K562 (cell line): ENCODE measurements around the gene HMCN2. TPM values are rescaled to one million over a fixed set of nuclear protein-coding genes. Genes with fewer than 3 reads are reported as not detected.
"Not testable (repeated sequence)": the region's sequence is repeated elsewhere in the genome, so short reads cannot be mapped to it uniquely, and the experiment has no call there.

Experiments
- ATAC-seq: fragments of 200-7000 bp; cut with Tn5 transposase; 3 replicates; pipeline ENCODE4 v1.9.1; 2020; ENCODE audit warnings: moderate library complexity
- BruUV-seq: library from RNA; stranded (reverse); fragments of 400-500 nt; replicated peaks from 2 replicates; lab custom pipeline; 2021; lab: Mats Ljungman, UMichigan
- CTCF ChIA-PET: fragments of 300-600 bp; formaldehyde crosslinking; extraction: SDS; loops from one replicate; lab custom pipeline; 2021; ENCODE audit warnings: low intra/inter-chr PET ratio; lab: Yijun Ruan, JAX
- POLR2A ChIA-PET: fragments of 300-600, 350-650 bp; sonication (Branson Sonifier 250); formaldehyde crosslinking; extraction: SDS; loops from one replicate; lab custom pipeline; 2021; ENCODE audit warnings: antibody characterized with exemption, inconsistent platforms; lab: Yijun Ruan, JAX
- DNase-seq, 4 experiments: peaks; one replicate each; pipeline versions ENCODE4 v3.0.0 to v3.0.0-alpha.2; 2011 to 2018; ENCODE audit warnings: low spot score in 3 of 4, mixed read lengths in 3 of 4; ENCODE audit errors: extremely low read depth in 1 of 4
- FAIRE-seq: peaks from 2 replicates; lab custom pipeline; 2011; peaks lifted over from hg19 to GRCh38; lab: Jason Lieb, UNC
- H2AFZ ChIP-seq: 2 replicates; pipeline ENCODE4 v1.6.0; 2011; ENCODE audit warnings: low read depth, low read length, control low read depth, inconsistent platforms
- H3K27ac ChIP-seq: fragments of 200-600 bp; 3 replicates; pipeline ENCODE4 v1.8.0; 2011; ENCODE audit warnings: low read depth, mild to moderate bottlenecking, control low read depth, inconsistent platforms, low read length, moderate library complexity, mixed read lengths; ENCODE audit errors: extremely low read depth
- H3K27me3 ChIP-seq, 2 experiments: fragments of 300-600 bp in 1 of 2; 2 replicates in 1 of 2; 3 replicates in 1 of 2; pipeline versions ENCODE4 v1.6.0 to v1.8.0; 2011; ENCODE audit warnings: inconsistent platforms in 2 of 2, low read length in 2 of 2, mild to moderate bottlenecking in 1 of 2, mixed read lengths in 1 of 2, moderate library complexity in 1 of 2; ENCODE audit not compliant: control insufficient read depth in 2 of 2, insufficient read depth in 2 of 2
- H3K36me3 ChIP-seq: fragments of 300-600 bp; 3 replicates; pipeline ENCODE4 v1.8.0; 2011; ENCODE audit warnings: mild to moderate bottlenecking, low read length, inconsistent platforms; ENCODE audit not compliant: control insufficient read depth, insufficient read depth
- H3K4me1 ChIP-seq, 2 experiments: fragments of 200-600 bp in 1 of 2; replicated peaks in 1 of 2; 2 replicates in 1 of 2; 3 replicates in 1 of 2; pipeline versions ENCODE4 v1.5.1 to v1.8.0; 2011; ENCODE audit warnings: inconsistent platforms in 2 of 2, low read length in 2 of 2, mild to moderate bottlenecking in 1 of 2, mixed read lengths in 1 of 2, moderate library complexity in 1 of 2; ENCODE audit not compliant: control insufficient read depth in 2 of 2, insufficient read depth in 2 of 2
- H3K4me2 ChIP-seq: 2 replicates; pipeline ENCODE4 v1.6.1; 2011; ENCODE audit warnings: low read length, control low read depth, inconsistent platforms, mixed read lengths; ENCODE audit not compliant: insufficient read depth
- H3K4me3 ChIP-seq: fragments of 200-600 bp; sonication (generic), shearing (Covaris generic); 2 replicates; pipeline ENCODE4 v1.5.1; 2016; ENCODE audit warnings: control low read depth, inconsistent platforms
- H3K79me2 ChIP-seq: fragments of 200-600 bp; 3 replicates; pipeline ENCODE4 v1.8.0; 2011; ENCODE audit warnings: low read length, inconsistent platforms; ENCODE audit not compliant: control insufficient read depth, insufficient read depth
- H3K9ac ChIP-seq, 2 experiments: 2 replicates each; pipeline versions ENCODE4 v1.6.0 to v1.6.1; 2011; ENCODE audit warnings: low read depth in 2 of 2, low read length in 2 of 2, control low read depth in 1 of 2, inconsistent platforms in 1 of 2, mild to moderate bottlenecking in 1 of 2, mixed read lengths in 1 of 2; ENCODE audit not compliant: insufficient read depth in 1 of 2
- H3K9me1 ChIP-seq: one replicate; pipeline ENCODE4 v1.6.0; 2011; ENCODE audit warnings: inconsistent platforms, mild to moderate bottlenecking, low read length, moderate library complexity; ENCODE audit not compliant: control insufficient read depth, insufficient read depth
- H3K9me3 ChIP-seq: replicated peaks from 2 replicates; pipeline ENCODE4 v1.5.1; 2011; ENCODE audit warnings: low read depth, low read length, inconsistent platforms; ENCODE audit not compliant: control insufficient read depth, insufficient read depth
- H4K20me1 ChIP-seq: replicated peaks from 2 replicates; pipeline ENCODE4 v1.6.1; 2011; ENCODE audit warnings: low read length, inconsistent platforms, mixed read lengths; ENCODE audit not compliant: control insufficient read depth, insufficient read depth
- EHMT2 ChIP-seq: fragments of 450-650 bp; IDR thresholded peaks from 2 replicates; pipeline ENCODE4 v1.6.1; 2018; ENCODE audit warnings: antibody characterized with exemption
- WGBS: fragments of 100-300 bp; shearing (Covaris generic); methylation state at CpG from one replicate; pipeline ENCODE4 v1.1.6; 2016; ENCODE audit warnings: low coverage, mixed read lengths; ENCODE audit not compliant: insufficient coverage; ENCODE audit errors: missing lambda C conversion rate; 5-methylcytosine and 5-hydroxymethylcytosine counted together
- in situ Hi-C: fragments of 300-500 bp; cut with MboI; formaldehyde crosslinking; loops from 4 replicates; pipeline ENCODE4 v1.15.0; 2018; ENCODE audit warnings: inconsistent platforms, mixed read lengths
- intact Hi-C: fragments of 100-400 bp; cut with micrococcal nuclease; formaldehyde crosslinking; loops from 2 replicates; pipeline ENCODE4 v1.14.2; 2022
- polyA plus RNA-seq, 8 experiments: library from polyadenylated mRNA; depleted of rRNA in 4 of 8; stranded (reverse) in 5 of 8; unstranded in 3 of 8; fragments of >200 nt; fragmentation: Nextera tagmentation in 2 of 8; fragmentation: Illumina TruSeq in 1 of 8; extraction: Ambion mirVana in 2 of 8; extraction: Trizol in 1 of 8; gene quantifications; 2 replicates each; pipeline versions ENCODE4 v1.2.1 to v1.2.3, GENCODE V29; 2011 to 2014; ENCODE audit warnings: inconsistent platforms in 1 of 8, missing spikeins in 1 of 8
- total RNA-seq, 7 experiments: library from RNA; depleted of rRNA in 6 of 7; stranded (reverse); fragments of >200 nt in 6 of 7; fragmentation: Illumina TruSeq in 2 of 7; extraction: Trizol in 2 of 7; gene quantifications; 2 replicates each; pipeline versions ENCODE4 v1.2.1 to v1.2.3, GENCODE V29; 2011 to 2021; ENCODE audit warnings: low replicate concordance in 1 of 7

Gene HMCN2
- total and polyA plus RNA-seq, 9 of the 15 experiments (the other 6 are each of a cell fraction or from before 2014, with no cell fraction given): 0.01 TPM; not detected in 8

DNA sequence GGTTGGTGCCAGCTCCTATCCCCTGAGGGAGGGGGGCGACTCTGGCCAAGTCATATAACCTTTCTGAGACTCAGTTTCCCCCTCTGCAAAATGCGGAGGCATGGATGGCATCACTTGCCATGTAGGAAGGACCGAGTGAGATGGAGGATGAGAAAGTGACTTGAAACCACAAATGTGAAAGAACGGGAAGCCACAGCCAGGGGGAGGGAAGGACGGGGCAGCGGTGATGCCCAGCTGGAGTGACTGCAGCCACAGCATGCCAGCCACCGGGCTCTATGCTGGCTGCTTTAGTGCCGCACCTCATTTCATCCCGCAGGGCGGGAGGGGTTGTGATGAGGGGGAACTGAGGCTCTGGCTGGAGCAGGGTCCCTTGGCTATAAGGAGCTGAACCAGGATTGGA, 74.5 kb downstream of the HMCN2 start:
- ATAC-seq: no peak
- no TSS peak for BruUV-seq
- Histone ChIP-seq H3K36me3 (no peaks in the 10 kb centered on the region; the same call in 2 of the 3 replicates), H3K4me2 (no peak overlapping the region), H2AFZ (no peak overlapping the region), H4K20me1 (peaks cover 4% of the 10 kb centered on the region; the same call in 1 of the 2 replicates), H3K4me1 (peaks cover 0 to 31% of the 10 kb centered on the region in 2 experiments; a peak in 2 of 5 replicates), H3K79me2 (no peaks in the 10 kb centered on the region), H3K9me3 (no peaks in the 10 kb centered on the region; the same call in 1 of the 2 replicates), H3K27ac (no peak overlapping the region), H3K4me3 (no peak overlapping the region), H3K27me3 (peaks cover 0 to 13% of the 10 kb centered on the region in 2 experiments; a peak in 1 of 5 replicates)
- CTCF ChIA-PET: no interaction called here
- WGBS: 0% methylated on average over 4 of the region's 10 CpGs
- POLR2A ChIA-PET: interaction anchor here (0.5 to 0.6 kb wide), 2 partner anchors 103 to 237 kb away, joined by 3 to 4 read pairs; no protein-coding TSS in a partner anchor
- in situ Hi-C loops: loop anchor here (25.0 kb wide), 1 partner anchor 678 kb away; the partner anchor contains the start of gene PRRX2
- no peak for TF ChIP-seq EHMT2
- TF ChIP-seq, all 486 proteins: peak for 0
- intact Hi-C loops: loop anchor here (10.0 kb wide), 2 partner anchors 95 to 455 kb away; no protein-coding TSS in a partner anchor
- FAIRE-seq: no peak
- DNase-seq: no peak
- Histone ChIP-seq H3K9ac (no peak overlapping the region), H3K9me1 (no peaks in the 10 kb centered on the region)

DNA sequence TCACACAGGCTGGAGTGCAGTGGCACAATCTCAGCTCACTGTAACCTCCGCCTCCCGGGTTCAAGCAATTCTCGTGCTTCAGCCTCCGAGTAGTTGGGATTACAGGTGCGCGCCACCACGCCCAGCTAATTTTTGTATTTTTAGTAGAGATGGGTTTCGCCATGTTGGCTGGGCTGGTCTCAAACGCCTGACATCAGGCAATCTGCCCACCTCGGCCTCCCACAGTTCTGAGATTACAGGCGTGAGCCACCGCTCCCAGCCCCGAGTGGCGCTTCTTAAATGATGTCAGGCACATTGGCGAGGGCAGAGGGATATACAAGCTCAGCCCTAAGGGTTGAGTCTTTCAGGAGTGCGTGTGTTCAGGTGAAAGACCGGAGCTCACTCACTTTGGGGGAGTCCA, 75.0 kb downstream of the HMCN2 start:
- H3K27me3 ChIP-seq: peaks cover 0 to 13% of the 10 kb centered on the region in 2 experiments; a peak in 2 of 5 replicates

More for the DNA sequence above, 75.0 kb downstream of the HMCN2 start:
- H3K9ac ChIP-seq, H3K27ac ChIP-seq, FAIRE-seq, H2AFZ ChIP-seq, DNase-seq, BruUV-seq, H3K9me1 ChIP-seq, H3K79me2 ChIP-seq, H4K20me1 ChIP-seq, H3K9me3 ChIP-seq, H3K4me2 ChIP-seq, H3K4me3 ChIP-seq, CTCF ChIA-PET, H3K36me3 ChIP-seq, ATAC-seq: not testable (repeated sequence)
- peaks cover 0 to 34% of the 10 kb centered on the region in 2 experiments; a peak in 2 of 5 replicates for H3K4me1 ChIP-seq
- intact Hi-C loops (loop anchor here (10.0 kb wide), 2 partner anchors 96 to 456 kb away; no protein-coding TSS in a partner anchor), in situ Hi-C loops (loop anchor here (25.0 kb wide), 1 partner anchor 678 kb away; the partner anchor contains the start of gene PRRX2)
- POLR2A ChIA-PET: interaction anchor here (0.5 to 0.6 kb wide), 3 partner anchors 102 to 902 kb away, joined by 3 to 4 read pairs (median 3); no protein-coding TSS in a partner anchor
- 14% methylated on average over 16 of the region's 17 CpGs for WGBS
